Measurements from ENCODE around the gene PIGP. TPM values are rescaled to one million over a fixed set of nuclear protein-coding genes. Genes with fewer than 3 reads are reported as not detected.

The PIGP gene
- total and polyA plus RNA-seq, 9 of the 15 experiments (the other 6 are each of a cell fraction or from before 2014, with no cell fraction given), result 18.3 to 122 (median 35.6) TPM

DNA sequence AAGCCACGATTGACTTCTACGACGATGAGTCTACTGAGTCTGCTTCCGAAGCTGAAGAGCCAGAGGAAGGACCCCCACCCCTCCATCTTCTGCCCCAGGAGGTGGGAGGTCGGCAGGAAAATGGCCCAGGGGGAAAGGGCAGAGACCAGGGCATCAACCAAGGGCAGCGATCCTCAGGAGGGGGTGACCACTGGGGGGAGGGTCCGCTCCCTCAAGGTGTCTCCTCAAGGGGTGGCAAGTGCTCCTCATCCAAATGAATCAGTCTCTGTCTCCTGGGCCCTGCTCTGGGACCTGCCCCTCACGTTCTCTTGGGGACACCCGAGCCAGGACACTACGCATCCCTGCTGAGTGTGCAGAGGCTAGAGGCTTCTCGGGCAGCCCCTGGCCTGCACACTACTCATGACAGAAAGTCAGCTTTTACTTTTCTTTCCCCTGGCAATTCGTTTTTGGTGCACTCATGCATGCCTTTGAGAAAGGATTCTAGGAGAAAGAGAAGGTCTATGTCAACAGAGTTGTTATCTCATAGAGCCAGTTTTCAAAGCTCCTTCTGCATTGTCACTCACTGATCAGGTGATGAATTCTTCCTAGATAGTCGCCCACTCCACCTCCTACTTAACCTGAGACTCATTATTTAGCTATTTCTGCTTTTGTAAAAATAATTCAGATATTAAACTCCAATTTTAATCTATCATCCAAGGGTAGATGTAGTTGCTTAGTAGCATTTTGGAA, 54.8 kb downstream of the PIGP start (continued):
- no peak for TF ChIP-seq POLR2AphosphoS5 (IDR thresholded peaks at IDR 0.05; ENCODE audit: control insufficient read depth, insufficient read depth, low read depth, low read length)
- peak; percentile 54; the same call in 1 of the 2 replicates for TF ChIP-seq CTBP1 (IDR thresholded peaks at IDR 0.05; ENCODE audit: borderline replicate concordance)
- TF ChIP-seq, protein P1, sequence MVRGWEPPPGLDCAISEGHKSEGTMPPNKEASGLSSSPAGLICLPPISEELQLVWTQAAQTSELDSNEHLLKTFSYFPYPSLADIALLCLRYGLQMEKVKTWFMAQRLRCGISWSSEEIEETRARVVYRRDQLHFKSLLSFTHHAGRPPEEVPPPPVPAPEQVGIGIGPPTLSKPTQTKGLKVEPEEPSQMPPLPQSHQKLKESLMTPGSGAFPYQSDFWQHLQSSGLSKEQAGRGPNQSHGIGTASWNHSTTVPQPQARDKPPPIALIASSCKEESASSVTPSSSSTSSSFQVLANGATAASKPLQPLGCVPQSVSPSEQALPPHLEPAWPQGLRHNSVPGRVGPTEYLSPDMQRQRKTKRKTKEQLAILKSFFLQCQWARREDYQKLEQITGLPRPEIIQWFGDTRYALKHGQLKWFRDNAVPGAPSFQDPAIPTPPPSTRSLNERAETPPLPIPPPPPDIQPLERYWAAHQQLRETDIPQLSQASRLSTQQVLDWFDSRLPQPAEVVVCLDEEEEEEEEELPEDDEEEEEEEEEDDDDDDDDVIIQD (CRISPR knock-in tag; IDR thresholded peaks at IDR 0.05), result no peak
- no peak for TF ChIP-seq POLR3A (IDR thresholded peaks at IDR 0.05; ENCODE audit: borderline replicate concordance, extremely low read depth, insufficient read depth, insufficient read length)
- TF ChIP-seq MEF2A (IDR thresholded peaks at IDR 0.05; ENCODE audit: control insufficient read depth, low read depth, low read length), result no peak
- TF ChIP-seq, protein P2, sequence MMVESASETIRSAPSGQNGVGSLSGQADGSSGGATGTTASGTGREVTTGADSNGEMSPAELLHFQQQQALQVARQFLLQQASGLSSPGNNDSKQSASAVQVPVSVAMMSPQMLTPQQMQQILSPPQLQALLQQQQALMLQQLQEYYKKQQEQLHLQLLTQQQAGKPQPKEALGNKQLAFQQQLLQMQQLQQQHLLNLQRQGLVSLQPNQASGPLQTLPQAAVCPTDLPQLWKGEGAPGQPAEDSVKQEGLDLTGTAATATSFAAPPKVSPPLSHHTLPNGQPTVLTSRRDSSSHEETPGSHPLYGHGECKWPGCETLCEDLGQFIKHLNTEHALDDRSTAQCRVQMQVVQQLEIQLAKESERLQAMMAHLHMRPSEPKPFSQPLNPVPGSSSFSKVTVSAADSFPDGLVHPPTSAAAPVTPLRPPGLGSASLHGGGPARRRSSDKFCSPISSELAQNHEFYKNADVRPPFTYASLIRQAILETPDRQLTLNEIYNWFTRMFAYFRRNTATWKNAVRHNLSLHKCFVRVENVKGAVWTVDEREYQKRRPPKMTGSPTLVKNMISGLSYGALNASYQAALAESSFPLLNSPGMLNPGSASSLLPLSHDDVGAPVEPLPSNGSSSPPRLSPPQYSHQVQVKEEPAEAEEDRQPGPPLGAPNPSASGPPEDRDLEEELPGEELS (CRISPR knock-in tag; IDR thresholded peaks at IDR 0.05; ENCODE audit: borderline replicate concordance), result no peak
- TF ChIP-seq ZNF384 (IDR thresholded peaks at IDR 0.05; ENCODE audit: low read depth, low read length), result no peak
- no peak for TF ChIP-seq ETV5 (CRISPR knock-in tag; IDR thresholded peaks at IDR 0.05; ENCODE audit: low read depth)
- no peak for TF ChIP-seq MAZ (CRISPR knock-in tag; conservative IDR thresholded peaks at IDR 0.05 in 1 of 2, IDR thresholded peaks at IDR 0.05 in 1 of 2)
- no peak for TF ChIP-seq RHOXF2B (CRISPR knock-in tag; conservative IDR thresholded peaks at IDR 0.05)
- TF ChIP-seq RCOR1 (IDR thresholded peaks at IDR 0.05; ENCODE audit: borderline replicate concordance in 1 of 2, low read depth in 2 of 2, low read length in 2 of 2), result peak in 1 of 2 experiments; percentile 70; a peak in 1 of 4 replicates
- no peak for TF ChIP-seq RFX1 (IDR thresholded peaks at IDR 0.05)
- TF ChIP-seq, protein P3, sequence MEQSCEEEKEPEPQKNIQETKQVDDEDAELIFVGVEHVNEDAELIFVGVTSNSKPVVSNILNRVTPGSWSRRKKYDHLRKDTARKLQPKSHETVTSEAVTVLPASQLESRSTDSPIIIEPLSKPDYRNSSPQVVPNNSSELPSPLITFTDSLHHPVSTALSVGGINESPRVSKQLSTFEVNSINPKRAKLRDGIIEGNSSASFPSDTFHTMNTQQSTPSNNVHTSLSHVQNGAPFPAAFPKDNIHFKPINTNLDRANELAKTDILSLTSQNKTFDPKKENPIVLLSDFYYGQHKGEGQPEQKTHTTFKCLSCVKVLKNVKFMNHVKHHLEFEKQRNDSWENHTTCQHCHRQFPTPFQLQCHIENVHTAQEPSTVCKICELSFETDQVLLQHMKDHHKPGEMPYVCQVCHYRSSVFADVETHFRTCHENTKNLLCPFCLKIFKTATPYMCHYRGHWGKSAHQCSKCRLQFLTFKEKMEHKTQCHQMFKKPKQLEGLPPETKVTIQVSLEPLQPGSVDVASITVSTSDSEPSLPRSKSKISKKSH (CRISPR knock-in tag; IDR thresholded peaks at IDR 0.05), result no peak
- no peak for TF ChIP-seq TEAD1 (CRISPR knock-in tag; IDR thresholded peaks at IDR 0.05)
- no peak for TF ChIP-seq ZNF764 (CRISPR knock-in tag; IDR thresholded peaks at IDR 0.05; ENCODE audit: low read depth)
- TF ChIP-seq, protein P4, sequence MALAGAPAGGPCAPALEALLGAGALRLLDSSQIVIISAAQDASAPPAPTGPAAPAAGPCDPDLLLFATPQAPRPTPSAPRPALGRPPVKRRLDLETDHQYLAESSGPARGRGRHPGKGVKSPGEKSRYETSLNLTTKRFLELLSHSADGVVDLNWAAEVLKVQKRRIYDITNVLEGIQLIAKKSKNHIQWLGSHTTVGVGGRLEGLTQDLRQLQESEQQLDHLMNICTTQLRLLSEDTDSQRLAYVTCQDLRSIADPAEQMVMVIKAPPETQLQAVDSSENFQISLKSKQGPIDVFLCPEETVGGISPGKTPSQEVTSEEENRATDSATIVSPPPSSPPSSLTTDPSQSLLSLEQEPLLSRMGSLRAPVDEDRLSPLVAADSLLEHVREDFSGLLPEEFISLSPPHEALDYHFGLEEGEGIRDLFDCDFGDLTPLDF (CRISPR knock-in tag; IDR thresholded peaks at IDR 0.05), result no peak
- TF ChIP-seq EP300 (IDR thresholded peaks at IDR 0.05; ENCODE audit: low read length), result peak; percentile 71
- TF ChIP-seq, protein P5, sequence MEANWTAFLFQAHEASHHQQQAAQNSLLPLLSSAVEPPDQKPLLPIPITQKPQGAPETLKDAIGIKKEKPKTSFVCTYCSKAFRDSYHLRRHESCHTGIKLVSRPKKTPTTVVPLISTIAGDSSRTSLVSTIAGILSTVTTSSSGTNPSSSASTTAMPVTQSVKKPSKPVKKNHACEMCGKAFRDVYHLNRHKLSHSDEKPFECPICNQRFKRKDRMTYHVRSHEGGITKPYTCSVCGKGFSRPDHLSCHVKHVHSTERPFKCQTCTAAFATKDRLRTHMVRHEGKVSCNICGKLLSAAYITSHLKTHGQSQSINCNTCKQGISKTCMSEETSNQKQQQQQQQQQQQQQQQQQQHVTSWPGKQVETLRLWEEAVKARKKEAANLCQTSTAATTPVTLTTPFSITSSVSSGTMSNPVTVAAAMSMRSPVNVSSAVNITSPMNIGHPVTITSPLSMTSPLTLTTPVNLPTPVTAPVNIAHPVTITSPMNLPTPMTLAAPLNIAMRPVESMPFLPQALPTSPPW (CRISPR knock-in tag; IDR thresholded peaks at IDR 0.05), result no peak

Measured in K562 (cell line).